NCI-H82 (cell line): ENCODE results near the gene IFT20.
A peak's percentile ranks its signal among the peaks of the same experiment; 100 is the strongest.

Experiments used
- DNase-seq: peaks from one replicate; lab custom pipeline; 2025; lab: John Stamatoyannopoulos, UW

The IFT20 gene

GRCh38 chr17:28335201-28335958 lies at the start of gene IFT20, which contains the start of gene TNFAIP1:
IFT20 (minus strand) TSS chr17:28335472; CDS start chr17:28331985, 3,487 bp downstream.
TNFAIP1 (plus strand) TSS chr17:28335761; CDS start chr17:28339522, 3,761 bp downstream.
- DNase-seq = peak; percentile 100

GRCh38 chr17:28385037-28385400 lies 49.7 kb upstream of the IFT20 start:
- no peak for DNase-seq

- DNase-seq = no peak
Measured at GRCh38 chr17:28384281-28385036, 49.2 kb upstream of the IFT20 start.

- DNase-seq = no peak
Measured at GRCh38 chr17:28381141-28381825, 46.0 kb upstream of the IFT20 start.

- peak; percentile 35 for DNase-seq
Measured at GRCh38 chr17:28379814-28380801, 44.8 kb upstream of the IFT20 start.

- DNase-seq = peak; percentile 24
Measured at GRCh38 chr17:28372945-28373274, 37.6 kb upstream of the IFT20 start.

- DNase-seq = peak; percentile 71
Measured at GRCh38 chr17:28372203-28372944, 37.1 kb upstream of the IFT20 start.

GRCh38 chr17:28371245-28372202 lies 36.3 kb upstream of the IFT20 start, which contains the start of gene SARM1:
SARM1 (plus strand) TSS chr17:28371694; CDS start chr17:28372033, 339 bp downstream.
- peak; percentile 100 for DNase-seq

- DNase-seq = no peak
Measured at GRCh38 chr17:28370744-28371103, 35.5 kb upstream of the IFT20 start.

GRCh38 chr17:28370035-28370743 lies 34.9 kb upstream of the IFT20 start, which contains the start of gene VTN:
VTN (minus strand) TSS chr17:28370307; CDS start chr17:28370203, 104 bp downstream.
- DNase-seq = peak; percentile 98

- peak; percentile 58 for DNase-seq
Measured at GRCh38 chr17:28369684-28370034, 34.4 kb upstream of the IFT20 start.

- DNase-seq = no peak
Measured at GRCh38 chr17:28368915-28369683, 33.8 kb upstream of the IFT20 start.

GRCh38 chr17:28368306-28368831 lies 33.1 kb upstream of the IFT20 start:
- DNase-seq = no peak

GRCh38 chr17:28367641-28368305 lies 32.5 kb upstream of the IFT20 start:
- no peak for DNase-seq

- DNase-seq = no peak
Measured at GRCh38 chr17:28366605-28367004, 31.3 kb upstream of the IFT20 start.

GRCh38 chr17:28365487-28365886 lies 30.2 kb upstream of the IFT20 start:
- peak; percentile 81 for DNase-seq

- no peak for DNase-seq
Measured at GRCh38 chr17:28364665-28365363, 29.5 kb upstream of the IFT20 start, which contains the start of gene SEBOX. SEBOX (minus strand) TSS chr17:28365199; CDS start chr17:28365151, 48 bp downstream.
